Measurements from ENCODE around the gene SRRM5. TPM values are rescaled to one million over a fixed set of nuclear protein-coding genes. Genes with fewer than 3 reads are reported as not detected.

SRRM5 gene
- not detected for total RNA-seq

GRCh38 chr19:43611788-43612187, at the start of gene SRRM5:
Gene SRRM5 (plus strand): TSS chr19:43612088. CDS start chr19:43612122, 34 bp downstream.

GRCh38 chr19:43575156-43575950, 36.5 kb upstream of the SRRM5 start, which contains the start of the genes PINLYP and XRCC1:
Gene PINLYP (plus strand): TSS chr19:43575801. CDS start chr19:43577192, 1,391 bp downstream.
Gene XRCC1 (minus strand): TSS chr19:43575527. CDS start chr19:43575458, 69 bp downstream.

GRCh38 chr19:43595999-43596841, 15.7 kb upstream of the SRRM5 start, which contains the start of the genes IRGQ and ZNF576:
Gene IRGQ (minus strand): TSS chr19:43596134. CDS start chr19:43595338, 796 bp downstream.
Gene ZNF576 (plus strand): TSS chr19:43596595. CDS start chr19:43597109, 514 bp downstream.

GRCh38 chr19:43619262-43620060, 7.6 kb downstream of the SRRM5 start, which contains the start of gene ZNF428:
Gene ZNF428 (minus strand): TSS chr19:43619629. CDS start chr19:43614304, 5,325 bp downstream.

GRCh38 chr19:43639519-43640423, 27.9 kb downstream of the SRRM5 start, which contains the start of gene CADM4:
Gene CADM4 (minus strand): TSS chr19:43639850. CDS start chr19:43639790, 60 bp downstream.

Small RNA genes within 50 kb of the gene (small RNA-seq; reads per million reads assigned to genes)
- 0 reads per million in 2 donors for gene RN7SL368P

Other genes starting within 250 kb of the SRRM5 start
- gene TEX101, start 197.2 kb upstream of the SRRM5 start, total RNA-seq = not detected
- 1 to 10 TPM in 1 of 2 donors, under 1 TPM in 1; 0.67 to 1.4 TPM for gene LYPD3, start 146.5 kb upstream of the SRRM5 start, total RNA-seq
- gene PHLDB3, start 107.3 kb upstream of the SRRM5 start, total RNA-seq = 10 to 100 TPM in 1 of 2 donors, 1 to 10 TPM in 1; 8.0 to 15.8 TPM
- 10 to 100 TPM; 64.4 to 66.3 TPM for gene ETHE1, start 84.9 kb upstream of the SRRM5 start, total RNA-seq
- gene ZNF575, start 78.9 kb upstream of the SRRM5 start, total RNA-seq = under 1 TPM in 1 of 2 donors, not detected in 1; 0.34 TPM
- 10 to 100 TPM; 22.0 to 30.3 TPM for gene XRCC1, start 36.6 kb upstream of the SRRM5 start, total RNA-seq
- 1 to 10 TPM; 5.5 to 6.3 TPM for gene PINLYP, start 36.3 kb upstream of the SRRM5 start, total RNA-seq
- gene IRGQ, start 16.0 kb upstream of the SRRM5 start, total RNA-seq = 10 to 100 TPM; 27.0 to 29.3 TPM
- 10 to 100 TPM; 14.1 to 14.3 TPM for gene ZNF576, start 15.5 kb upstream of the SRRM5 start, total RNA-seq
- 10 to 100 TPM; 23.6 to 32.0 TPM for gene ZNF428, start 7.5 kb downstream of the SRRM5 start, total RNA-seq
- gene CADM4, start 27.8 kb downstream of the SRRM5 start, total RNA-seq = 1 to 10 TPM; 4.7 to 5.9 TPM
- 10 to 100 TPM in 1 of 2 donors, 1 to 10 TPM in 1; 6.5 to 38.6 TPM for gene PLAUR, start 58.1 kb downstream of the SRRM5 start, total RNA-seq
- not detected for gene IRGC, start 104.0 kb downstream of the SRRM5 start, total RNA-seq
- 1 to 10 TPM; 8.9 to 9.0 TPM for gene SMG9, start 142.9 kb downstream of the SRRM5 start, total RNA-seq
- 1 to 10 TPM in 1 of 2 donors, under 1 TPM in 1; 0.34 to 5.0 TPM for gene KCNN4, start 168.9 kb downstream of the SRRM5 start, total RNA-seq
- 1 to 10 TPM; 1.0 to 3.0 TPM for gene LYPD5, start 190.4 kb downstream of the SRRM5 start, total RNA-seq
- 1 to 10 TPM; 6.5 to 9.3 TPM for gene ZNF283, start 215.2 kb downstream of the SRRM5 start, total RNA-seq

Data from melanocyte of skin (primary cell).